ENCODE data around the gene C4orf17.

C4orf17 gene

DNA sequence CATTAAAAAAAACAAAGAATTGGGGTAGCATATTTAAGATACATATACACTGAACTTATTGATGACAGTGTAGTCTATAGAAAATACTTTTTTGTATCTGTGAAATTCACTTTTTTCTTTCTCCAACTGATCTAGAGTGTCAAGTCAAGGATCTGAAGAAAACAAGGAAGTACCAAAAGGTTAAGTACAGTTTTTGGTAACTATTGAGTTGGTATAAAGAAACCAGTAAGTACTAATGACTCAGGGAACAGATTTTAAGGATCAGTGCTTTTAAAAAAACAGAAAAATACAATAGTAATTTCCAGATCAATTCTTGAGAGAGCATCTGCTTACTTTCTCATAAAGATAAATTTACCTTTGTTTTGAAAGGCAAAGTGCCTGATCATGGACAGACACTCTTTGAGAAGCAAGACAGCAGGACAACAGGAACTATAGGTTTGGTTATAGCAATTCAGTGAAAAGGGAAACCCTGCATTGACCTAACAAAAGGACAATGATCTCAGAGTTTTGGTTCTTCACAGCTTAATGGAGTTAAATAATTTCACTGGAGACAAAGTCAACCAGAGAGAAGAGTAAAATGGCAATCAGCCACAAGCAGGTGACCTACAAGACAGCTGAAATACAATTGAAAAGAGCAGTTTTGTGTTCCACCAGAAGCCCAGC, 29.6 kb downstream of the C4orf17 start:
- no peak for DNase-seq

DNA sequence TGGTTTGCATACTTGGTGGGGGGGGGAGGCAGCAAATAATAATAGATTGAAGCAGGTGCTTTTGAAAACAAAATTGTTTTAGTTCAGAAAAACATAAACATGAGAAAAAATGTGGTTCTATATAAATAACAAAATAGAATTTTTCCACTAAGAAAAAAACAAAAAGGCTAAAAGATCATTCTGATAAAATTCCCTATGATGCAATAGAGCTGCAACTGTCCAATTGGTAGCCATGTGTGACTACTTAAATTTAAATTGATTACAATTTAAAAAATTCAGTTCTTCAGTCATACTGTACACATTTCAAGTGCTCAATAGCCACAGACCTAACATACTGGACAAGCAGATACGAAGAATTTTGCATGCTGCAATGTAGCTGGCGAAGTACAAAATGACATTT, 42.1 kb downstream of the C4orf17 start:
- no peak for DNase-seq

DNA sequence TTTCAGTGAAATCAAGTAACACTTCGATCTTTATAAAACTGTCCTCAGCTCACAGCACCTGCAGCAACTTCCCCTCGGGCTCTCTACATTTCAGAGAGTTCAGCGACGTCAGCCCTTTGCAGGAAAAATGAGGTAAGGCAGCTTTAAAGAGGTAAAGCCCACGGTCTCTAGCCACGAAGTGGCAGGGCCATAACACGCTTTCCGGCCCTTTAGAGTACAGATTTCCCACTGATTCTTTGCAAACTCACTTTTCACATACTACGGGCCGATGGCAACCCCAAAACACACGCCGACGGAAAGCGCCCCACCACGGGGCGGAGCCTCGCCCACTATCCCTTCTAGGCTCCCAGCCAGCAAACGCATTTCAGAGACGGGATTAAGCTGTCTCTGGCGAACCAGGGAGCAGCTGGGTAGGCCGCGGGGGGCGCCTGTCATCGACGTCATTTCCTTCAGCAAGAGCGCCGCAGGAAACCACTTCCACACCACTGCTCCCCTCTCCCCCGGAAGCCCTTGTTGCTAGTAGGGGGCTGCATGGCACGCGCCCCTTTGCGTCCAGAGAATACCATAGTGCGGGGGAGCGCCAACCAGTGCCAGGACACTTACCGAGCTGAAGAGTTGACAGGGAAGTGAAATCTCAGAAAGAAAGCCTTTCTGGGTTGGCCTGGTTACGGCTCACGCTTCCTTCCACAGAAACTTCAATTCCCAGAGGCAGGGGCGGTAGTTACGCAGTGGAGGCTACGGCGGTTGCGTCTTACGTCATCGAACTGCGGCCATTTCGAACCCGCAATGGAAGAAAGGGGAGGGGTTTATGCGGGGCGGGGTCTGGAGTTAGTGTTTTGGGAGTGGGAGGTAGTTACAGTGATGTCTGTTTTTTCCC, 52.7 kb downstream of the C4orf17 start, which contains the start of gene TRMT10A:
TRMT10A (minus strand) TSS at position 730 of the 877 bp plus-strand sequence. CDS start 4,701 bp downstream, outside the sequence.
- DNase-seq = peak; percentile 85 to 89

DNA sequence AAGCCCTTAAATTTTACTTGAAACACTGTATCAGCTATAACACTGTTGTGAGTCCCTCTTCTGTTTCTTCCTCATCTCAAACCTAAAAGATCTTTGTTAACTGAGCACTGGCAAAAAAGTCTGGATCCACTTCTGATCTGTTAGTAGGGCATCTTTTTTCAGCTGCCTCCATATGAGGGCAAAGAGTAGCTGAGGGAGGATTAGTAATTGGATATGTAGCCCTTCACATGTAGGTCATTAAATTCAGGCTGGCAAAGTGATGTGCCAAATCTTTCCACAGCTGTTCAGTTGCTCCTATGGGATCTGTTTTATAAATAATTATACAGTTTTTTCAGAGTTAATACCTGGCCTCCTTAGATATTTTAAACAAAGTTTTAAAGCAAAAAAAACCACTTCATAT, 54.1 kb downstream of the C4orf17 start:
- DNase-seq = no peak

DNA sequence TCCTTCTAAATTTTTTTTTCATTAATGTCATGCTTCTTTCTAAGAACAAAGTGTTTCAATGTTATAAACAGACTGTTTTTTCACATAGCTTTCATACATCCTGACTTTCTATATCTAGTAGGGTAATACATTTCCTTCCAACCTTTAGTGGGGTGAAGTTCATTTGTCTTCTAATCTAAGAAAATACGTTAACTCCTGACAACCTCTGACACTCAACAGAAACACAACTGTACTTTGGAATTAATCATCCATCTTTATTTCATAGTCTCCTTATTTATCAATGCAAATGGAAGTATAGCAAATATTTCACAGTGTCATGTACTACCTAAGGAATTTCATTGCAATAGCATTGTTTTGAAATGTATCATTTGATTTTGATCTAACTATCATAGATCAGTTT, 61.1 kb downstream of the C4orf17 start:
- no peak for DNase-seq

DNA sequence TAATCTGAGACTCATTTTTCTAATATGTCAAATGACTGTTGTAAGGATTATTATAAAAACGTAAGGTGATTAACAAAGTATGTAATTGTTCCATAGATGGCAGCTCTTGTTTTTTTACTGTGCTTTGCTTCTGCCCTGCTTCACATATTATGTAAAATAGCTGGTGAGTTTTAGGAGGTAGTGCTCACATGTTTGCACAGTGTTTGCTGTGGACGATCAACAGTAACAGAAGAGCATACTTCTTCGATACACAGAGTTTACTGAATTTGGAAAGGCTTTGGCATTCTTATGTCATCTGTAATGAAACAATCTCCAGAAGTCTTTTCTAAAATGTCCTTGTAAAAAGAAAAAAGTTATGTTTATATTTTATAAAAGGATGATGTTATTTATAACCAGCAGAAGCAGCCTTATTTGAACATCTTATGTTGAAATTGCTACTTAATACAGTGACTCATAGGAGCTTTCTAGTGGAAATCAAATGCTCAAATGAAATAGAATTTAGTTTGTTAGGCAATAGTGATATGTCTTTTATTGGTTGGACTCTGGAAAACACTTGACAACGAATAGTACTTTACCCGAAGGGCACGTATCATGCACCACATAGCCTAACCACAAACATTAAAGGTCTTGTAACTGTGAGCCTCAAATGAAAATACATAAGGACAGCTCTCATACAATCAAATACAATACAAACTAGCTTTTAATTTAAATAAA, 61.9 kb downstream of the C4orf17 start:
- DNase-seq = no peak

DNA sequence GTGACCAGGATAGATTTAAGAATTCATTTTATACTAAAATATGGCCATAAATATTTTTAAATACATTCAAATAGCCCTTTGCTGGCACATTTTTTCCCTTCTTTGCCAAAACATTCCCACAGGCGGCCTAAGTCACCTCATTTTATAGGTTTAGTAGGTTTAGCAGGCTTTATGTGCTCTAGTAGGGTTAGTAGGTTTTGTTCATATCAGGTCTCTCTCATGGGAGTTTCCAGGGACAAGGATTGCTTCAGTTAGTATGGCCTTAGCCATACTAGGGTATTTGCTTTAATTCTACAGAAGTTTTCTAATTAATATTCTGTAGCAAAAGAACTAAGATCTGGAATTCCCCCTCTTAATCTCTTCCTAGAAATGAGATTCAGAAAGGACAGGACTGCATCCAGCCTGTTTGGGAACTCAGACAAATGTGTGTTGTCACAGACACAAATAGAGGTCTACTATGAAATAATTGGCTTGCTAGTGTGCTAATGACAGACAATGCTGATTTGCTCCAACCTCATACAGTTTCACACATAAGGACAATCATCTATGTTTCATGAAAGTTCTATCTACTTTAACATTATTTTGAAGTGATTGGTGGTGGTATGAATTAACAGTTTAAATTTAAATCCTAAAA, 63.0 kb downstream of the C4orf17 start:
- no peak for DNase-seq

DNA sequence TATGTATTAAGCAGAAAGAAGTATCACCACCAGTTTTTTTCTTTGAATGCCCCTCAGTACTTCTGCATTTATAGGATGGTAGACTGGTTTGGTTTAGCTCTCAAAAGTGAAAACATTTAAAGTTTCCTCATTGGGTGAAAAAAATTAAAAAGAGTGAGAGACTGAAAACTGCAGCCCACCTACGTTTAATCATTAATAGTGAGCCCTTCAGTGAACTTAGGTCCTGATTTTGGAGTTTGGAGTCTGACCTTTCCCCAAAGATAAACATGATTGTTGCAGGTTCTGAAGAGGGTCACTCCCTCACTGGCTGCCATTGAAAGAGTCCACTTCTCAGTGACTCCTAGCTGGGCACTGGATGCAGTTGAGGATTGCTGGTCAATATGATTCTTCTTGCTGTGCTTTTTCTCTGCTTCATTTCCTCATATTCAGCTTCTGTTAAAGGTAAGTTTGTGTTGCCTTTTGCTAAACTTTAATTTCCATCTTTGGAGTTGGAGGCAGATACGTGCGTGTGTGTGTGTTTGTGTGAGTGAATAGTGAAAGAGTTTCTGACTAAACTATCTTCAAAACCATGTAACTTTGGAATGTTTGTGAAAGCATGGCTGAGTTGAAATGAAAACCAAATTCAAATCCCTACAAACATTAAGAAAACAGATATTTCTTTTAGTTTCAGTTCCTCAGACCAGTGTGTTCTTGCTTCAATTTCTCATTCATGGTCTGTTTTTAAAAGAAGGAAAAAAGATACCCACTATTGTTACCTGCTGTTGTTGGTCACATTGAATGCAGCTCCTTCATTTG, 63.9 kb downstream of the C4orf17 start, which contains the start of gene MTTP:
MTTP (plus strand) TSS at position 295 of the 795 bp plus-strand sequence; CDS start at position 381, 86 bp downstream.
- DNase-seq = no peak

DNA sequence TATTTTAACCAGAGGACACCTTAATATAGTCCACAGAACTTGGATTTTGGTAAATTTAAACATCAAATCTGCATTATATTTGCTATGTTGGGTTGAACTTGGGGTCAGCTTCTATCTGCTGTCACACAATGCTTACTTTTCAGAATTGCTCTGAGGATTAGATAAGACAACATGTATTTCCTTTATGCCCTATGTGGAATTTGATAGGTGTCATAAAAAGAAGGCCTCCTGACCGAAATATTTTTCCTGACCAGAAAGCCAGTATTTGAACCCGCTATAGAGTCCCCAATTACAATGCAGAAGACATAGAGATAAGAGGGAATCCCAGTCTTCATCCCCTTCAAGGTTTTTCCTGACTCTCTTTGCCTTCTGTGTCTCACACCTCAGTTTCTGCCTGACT, 67.9 kb downstream of the C4orf17 start:
- DNase-seq = no peak

DNA sequence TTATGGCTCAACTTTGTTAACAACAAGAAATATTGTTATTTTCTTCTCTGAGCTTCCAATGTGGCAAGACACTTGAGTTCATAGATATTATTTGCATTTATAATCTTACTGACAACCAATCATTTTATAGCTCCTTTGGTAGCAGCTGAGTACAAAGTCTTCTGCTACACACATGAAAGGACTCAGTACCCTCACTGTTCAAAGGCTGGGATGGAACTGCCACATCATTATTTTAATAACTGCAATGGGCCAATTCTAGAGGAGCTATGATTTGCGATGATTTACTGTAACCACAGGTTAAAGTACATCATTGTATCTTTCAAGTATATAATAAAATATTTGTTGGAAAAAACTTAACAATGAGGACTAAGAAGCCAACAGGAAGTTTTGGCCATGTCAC, 74.7 kb downstream of the C4orf17 start:
- no peak for DNase-seq

DNA sequence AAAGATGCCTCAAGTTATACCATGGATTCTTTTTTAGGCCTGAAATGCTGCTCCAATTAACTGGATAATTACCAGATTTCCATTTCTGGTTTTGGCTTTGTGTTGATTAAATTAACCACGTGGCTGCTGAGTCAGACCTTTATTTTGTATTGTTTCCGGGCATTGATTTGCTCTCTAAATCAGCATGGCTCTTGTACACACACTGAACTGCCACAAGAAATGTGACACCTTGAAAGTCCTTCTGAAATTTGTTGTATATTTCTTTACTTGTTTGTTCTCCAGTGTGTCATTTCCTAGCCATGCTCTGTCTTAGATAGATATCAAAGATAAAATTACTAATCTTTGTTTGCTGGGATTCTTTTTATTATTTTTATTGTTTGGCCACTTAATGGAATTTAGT, 75.5 kb downstream of the C4orf17 start:
- no peak for DNase-seq

DNA sequence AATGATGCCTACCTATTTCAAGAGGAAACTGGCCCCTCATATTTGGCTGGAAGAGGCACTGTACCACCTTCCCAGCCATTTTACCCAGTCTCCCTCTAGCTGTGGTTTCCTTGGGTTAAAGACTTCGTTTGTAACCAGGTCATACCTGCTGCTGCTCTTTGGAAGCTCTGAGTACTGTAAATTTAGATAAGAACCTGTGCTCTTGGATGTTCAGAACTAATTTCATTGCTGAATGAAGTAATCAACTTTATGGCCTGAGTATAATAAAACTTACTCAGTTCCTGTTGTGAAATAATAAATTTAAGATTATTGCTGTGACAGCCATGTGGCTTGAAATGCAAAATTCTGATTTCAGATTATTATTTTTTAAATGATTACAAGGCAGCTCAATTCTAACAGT, 76.0 kb downstream of the C4orf17 start:
- DNase-seq = no peak

DNA sequence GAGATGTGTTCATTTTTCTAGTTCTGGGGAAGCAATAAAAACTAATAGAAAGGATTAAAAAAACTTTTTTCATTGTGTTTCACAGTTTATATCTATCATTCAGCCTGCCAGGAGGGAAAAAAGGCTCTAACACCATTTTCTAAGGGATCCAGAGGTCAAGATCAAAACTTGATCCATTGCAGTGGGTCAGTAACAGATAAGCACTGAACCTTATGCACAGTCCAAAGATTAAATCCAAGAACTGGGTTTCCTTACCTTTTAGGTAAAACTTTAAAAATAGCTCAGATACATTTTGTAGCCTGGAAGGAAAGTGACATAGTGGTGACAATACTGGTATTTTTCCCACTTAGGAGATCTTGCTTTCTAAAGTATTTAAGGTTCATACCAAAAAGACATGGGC, 76.5 kb downstream of the C4orf17 start:
- no peak for DNase-seq

DNA sequence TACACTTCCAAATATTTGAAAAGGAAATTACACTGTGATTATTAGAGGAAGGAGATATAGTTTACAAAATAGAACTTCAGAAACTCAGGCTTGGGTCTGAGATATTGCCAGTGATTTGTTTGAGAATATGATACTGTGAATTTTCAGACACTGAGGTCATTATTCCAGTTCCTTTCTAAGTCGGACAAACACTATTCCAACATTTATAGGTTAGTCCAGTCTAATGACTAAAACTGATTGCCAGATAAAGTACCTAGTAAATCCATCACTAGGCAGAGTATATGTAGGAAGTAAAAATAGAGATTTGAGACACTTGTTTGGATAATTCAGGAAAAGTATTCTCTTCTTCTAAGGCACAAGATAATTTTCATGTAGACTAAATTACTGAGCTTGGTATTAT, 77.0 kb downstream of the C4orf17 start:
- DNase-seq = no peak

DNA sequence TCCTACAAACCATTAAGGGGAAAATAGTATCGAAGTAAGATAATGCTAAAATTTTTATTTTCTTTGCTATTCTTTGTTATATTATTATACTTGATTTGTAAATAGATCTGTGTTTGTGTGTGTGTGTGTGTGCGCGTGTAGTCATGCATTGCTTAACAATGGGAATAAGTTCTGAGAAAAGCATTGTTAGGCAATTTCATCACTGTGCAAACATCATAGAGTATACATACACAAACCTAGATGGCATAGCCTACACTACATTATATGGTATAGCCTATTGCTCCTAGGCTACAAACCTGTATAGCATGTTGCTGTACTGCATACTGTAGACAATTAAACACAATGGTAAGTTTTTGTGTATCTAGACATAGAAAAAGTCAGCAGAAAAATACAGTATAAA, 80.9 kb downstream of the C4orf17 start:
- DNase-seq = no peak

All from NCI-H187 (cell line).